ENCODE measurements around the gene DPP9. TPM values are rescaled to one million over a fixed set of nuclear protein-coding genes. Genes with fewer than 3 reads are reported as not detected.

Gene DPP9
- total and polyA plus RNA-seq, 2 of the 13 experiments (the other 11 are each of a cell fraction or from before 2014, with no cell fraction given), result 8.4 to 25.8 TPM

- no peak for TF ChIP-seq NFAT5 (CRISPR knock-in tag; IDR thresholded peaks at IDR 0.05)
- TF ChIP-seq NR3C1 (CRISPR knock-in tag; IDR thresholded peaks at IDR 0.05), result no peak
- no peak for TF ChIP-seq RELA (CRISPR knock-in tag; IDR thresholded peaks at IDR 0.05)
- TF ChIP-seq RNF219 (CRISPR knock-in tag; IDR thresholded peaks at IDR 0.05), result no peak
- TF ChIP-seq ZNF639 (CRISPR knock-in tag; conservative IDR thresholded peaks at IDR 0.05), result no peak
- TF ChIP-seq ZNF282 (IDR thresholded peaks at IDR 0.05; ENCODE audit: partially characterized antibody), result no peak
- TF ChIP-seq GATA4 (IDR thresholded peaks at IDR 0.05; ENCODE audit: borderline replicate concordance, low read depth), result no peak
- no peak for TF ChIP-seq EZH2 (conservative IDR thresholded peaks at IDR 0.05; ENCODE audit: low read depth, low read length)
- TF ChIP-seq ZFP36L2 (CRISPR knock-in tag; IDR thresholded peaks at IDR 0.05), result no peak
- TF ChIP-seq NFE2L1 (CRISPR knock-in tag; IDR thresholded peaks at IDR 0.05; ENCODE audit: borderline replicate concordance), result no peak; the same call in 1 of the 2 replicates
- TF ChIP-seq STAG1 (CRISPR knock-in tag; IDR thresholded peaks at IDR 0.05), result peak; percentile 76
- peak; percentile 19; the same call in 1 of the 2 replicates for TF ChIP-seq FOXA3 (CRISPR knock-in tag; IDR thresholded peaks at IDR 0.05)
- TF ChIP-seq ZNF790 (CRISPR knock-in tag; IDR thresholded peaks at IDR 0.05; ENCODE audit: borderline replicate concordance), result no peak
- no peak for TF ChIP-seq MYNN (CRISPR knock-in tag; IDR thresholded peaks at IDR 0.05; ENCODE audit: low read depth)
- no peak for TF ChIP-seq STAT6 (CRISPR knock-in tag; IDR thresholded peaks at IDR 0.05; ENCODE audit: borderline replicate concordance)
- no peak for TF ChIP-seq ZBTB2 (CRISPR knock-in tag; IDR thresholded peaks at IDR 0.05; ENCODE audit: low read depth)
Observed at GRCh38 chr19:4633140-4633967, 90.3 kb downstream of the DPP9 start (continued).
